Vagina (tissue), 2 donors: ENCODE results near the gene FBLN1. TPM values are rescaled to one million over a fixed set of nuclear protein-coding genes. Genes with fewer than 3 reads are reported as not detected.

Source experiments
- DNase-seq, 2 donors: peaks; one replicate each; pipeline ENCODE4 v3.0.0-alpha.2; 2017; ENCODE audit errors: extremely low spot score in 2 of 2
- H3K27ac ChIP-seq: fragments of 200-600 bp; sonication (generic); one replicate; pipeline ENCODE4 v1.5.1; 2019
- H3K27me3 ChIP-seq: fragments of 200-600 bp; sonication (generic); one replicate; pipeline ENCODE4 v1.5.1; 2019
- H3K36me3 ChIP-seq, 2 donors: fragments of 200-600 bp; sonication (generic); one replicate each; pipeline ENCODE4 v1.5.1; 2017 to 2019
- H3K4me1 ChIP-seq: fragments of 200-600 bp; sonication (generic); one replicate; pipeline ENCODE4 v1.5.1; 2019
- H3K4me3 ChIP-seq, 2 donors: fragments of 200-600 bp; sonication (generic); 1 replicate in 1 of 2; 2 replicates in 1 of 2; pipeline ENCODE4 v1.5.1; 2016 to 2019
- H3K9me3 ChIP-seq: fragments of 200-600 bp; sonication (generic); one replicate; pipeline ENCODE4 v1.5.1; 2019
- CTCF ChIP-seq, 3 experiments: fragments of 450-650 bp in 2 of 3; fragments of 200-600 bp in 1 of 3; sonication (generic) in 1 of 3; IDR thresholded peaks; one replicate each; pipeline ENCODE4 v1.5.1; 2017 to 2019; ENCODE audit warnings: antibody characterized with exemption in 3 of 3, mild to moderate bottlenecking in 2 of 3, moderate library complexity in 2 of 3
- POLR2A ChIP-seq, 2 donors: fragments of 450-650 bp; IDR thresholded peaks; one replicate each; pipeline ENCODE4 v1.6.1; 2017; ENCODE audit warnings: antibody characterized with exemption in 2 of 2, mild to moderate bottlenecking in 2 of 2, moderate library complexity in 2 of 2
- POLR2AphosphoS5 ChIP-seq, 2 donors: sonication (generic); formaldehyde crosslinking; IDR thresholded peaks; one replicate each; pipeline ENCODE4 v1.9.0; 2017; ENCODE audit warnings: antibody characterized with exemption in 2 of 2, mild to moderate bottlenecking in 2 of 2, low read depth in 1 of 2; ENCODE audit not compliant: insufficient read depth in 1 of 2
- intact Hi-C: fragments of 100-400 bp; cut with DNase I; formaldehyde crosslinking; loops from one replicate; pipeline ENCODE4 v1.15.1; 2023
- total RNA-seq: library from RNA; depleted of rRNA; stranded (reverse); fragments of >200 nt; gene quantifications from one replicate; pipeline ENCODE4 v1.2.3, GENCODE V29; 2016

FBLN1 gene
- total RNA-seq, 1 donor from 2014 or later: 1,019 TPM

- H3K4me3 ChIP-seq: no peak overlapping the region
- no peak for TF ChIP-seq POLR2AphosphoS5 (IDR thresholded peaks at IDR 0.05; ENCODE audit: insufficient read depth in 1 of 2, low read depth in 1 of 2)
- no peak for TF ChIP-seq CTCF (IDR thresholded peaks at IDR 0.05)
- TF ChIP-seq POLR2A (IDR thresholded peaks at IDR 0.05): no peak
- peaks cover 49% of the 10 kb centered on the region for H3K4me1 ChIP-seq
- peak overlapping the region; percentile 20 for H3K27ac ChIP-seq
- H3K9me3 ChIP-seq: no peaks in the 10 kb centered on the region
- DNase-seq: no peak
- intact Hi-C loops: loop anchor here (10.0 kb wide), 1 partner anchor 66 kb away; no protein-coding TSS in a partner anchor
- H3K27me3 ChIP-seq: no peaks in the 10 kb centered on the region
- peaks cover 0 to 53% of the 10 kb centered on the region in 2 donors for H3K36me3 ChIP-seq
Measured at GRCh38 chr22:45578524-45579147, 76.0 kb downstream of the FBLN1 start.

- H3K27ac ChIP-seq: peak overlapping the region; percentile 20
- no peak for DNase-seq
- peaks cover 53% of the 10 kb centered on the region for H3K4me1 ChIP-seq
- no peak for TF ChIP-seq POLR2A (IDR thresholded peaks at IDR 0.05)
- no peak for TF ChIP-seq POLR2AphosphoS5 (IDR thresholded peaks at IDR 0.05; ENCODE audit: insufficient read depth in 1 of 2, low read depth in 1 of 2)
- no peak for TF ChIP-seq CTCF (IDR thresholded peaks at IDR 0.05)
- no peak overlapping the region for H3K4me3 ChIP-seq
- no peaks in the 10 kb centered on the region for H3K27me3 ChIP-seq
- peaks cover 0 to 53% of the 10 kb centered on the region in 2 donors for H3K36me3 ChIP-seq
- intact Hi-C loops: loop anchor here (10.0 kb wide), 1 partner anchor 65 kb away; no protein-coding TSS in a partner anchor
- H3K9me3 ChIP-seq: no peaks in the 10 kb centered on the region
Measured at GRCh38 chr22:45579306-45579705, 76.6 kb downstream of the FBLN1 start.

GRCh38 chr22:45579806-45580725, 77.4 kb downstream of the FBLN1 start:
- intact Hi-C loops: loop anchor here (10.0 kb wide), 1 partner anchor 65 kb away; no protein-coding TSS in a partner anchor
- DNase-seq: no peak
- H3K27ac ChIP-seq: peak overlapping the region; percentile 20
- H3K36me3 ChIP-seq: peaks cover 0 to 53% of the 10 kb centered on the region in 2 donors
- H3K4me3 ChIP-seq: no peak overlapping the region
- no peaks in the 10 kb centered on the region for H3K27me3 ChIP-seq
- TF ChIP-seq POLR2AphosphoS5 (IDR thresholded peaks at IDR 0.05; ENCODE audit: insufficient read depth in 1 of 2, low read depth in 1 of 2) (no peak), POLR2A (IDR thresholded peaks at IDR 0.05) (no peak), CTCF (IDR thresholded peaks at IDR 0.05) (no peak)
- H3K4me1 ChIP-seq: peaks cover 53% of the 10 kb centered on the region
- H3K9me3 ChIP-seq: no peaks in the 10 kb centered on the region

GRCh38 chr22:45580726-45581381, 78.2 kb downstream of the FBLN1 start:
- Histone ChIP-seq H3K9me3 (no peaks in the 10 kb centered on the region), H3K4me3 (no peak overlapping the region), H3K27ac (no peak overlapping the region), H3K27me3 (no peaks in the 10 kb centered on the region), H3K36me3 (peaks cover 0 to 50% of the 10 kb centered on the region in 2 donors), H3K4me1 (peaks cover 53% of the 10 kb centered on the region)
- no peak for DNase-seq
- TF ChIP-seq POLR2A (IDR thresholded peaks at IDR 0.05): no peak
- no peak for TF ChIP-seq CTCF (IDR thresholded peaks at IDR 0.05)
- TF ChIP-seq POLR2AphosphoS5 (IDR thresholded peaks at IDR 0.05; ENCODE audit: insufficient read depth in 1 of 2, low read depth in 1 of 2): no peak
- intact Hi-C loops: no loop called here
